GM18526 (cell line): ENCODE results near the gene CASP9.

Experiments
- POLR2A ChIP-seq: IDR thresholded peaks from 3 replicates; pipeline ENCODE4 v1.6.1; 2011; ENCODE audit not compliant: insufficient read length; ENCODE audit errors: extremely low read depth

The CASP9 gene

GRCh38 chr1:15513192-15513591 is 10.8 kb downstream of the CASP9 start:
- TF ChIP-seq POLR2A, result no peak

GRCh38 chr1:15510611-15511405 is 13.2 kb downstream of the CASP9 start:
- TF ChIP-seq POLR2A, result no peak

GRCh38 chr1:15509586-15509985 is 14.4 kb downstream of the CASP9 start:
- TF ChIP-seq POLR2A, result no peak

GRCh38 chr1:15508700-15509487 is 15.1 kb downstream of the CASP9 start:
- TF ChIP-seq POLR2A, result no peak

GRCh38 chr1:15507278-15507677 is 16.7 kb downstream of the CASP9 start:
- TF ChIP-seq POLR2A, result no peak

GRCh38 chr1:15506831-15507230 is 17.2 kb downstream of the CASP9 start:
- no peak for TF ChIP-seq POLR2A

- no peak for TF ChIP-seq POLR2A
Observed at GRCh38 chr1:15504436-15504835, 19.6 kb downstream of the CASP9 start.

GRCh38 chr1:15501208-15502032 is 22.6 kb downstream of the CASP9 start:
- TF ChIP-seq POLR2A, result no peak

GRCh38 chr1:15500184-15501178 is 23.5 kb downstream of the CASP9 start:
- no peak for TF ChIP-seq POLR2A

GRCh38 chr1:15493869-15494390 is 30.1 kb downstream of the CASP9 start:
- no peak for TF ChIP-seq POLR2A

- TF ChIP-seq POLR2A, result no peak
Observed at GRCh38 chr1:15492596-15492995, 31.4 kb downstream of the CASP9 start.

- no peak for TF ChIP-seq POLR2A
Observed at GRCh38 chr1:15489052-15489736, 34.8 kb downstream of the CASP9 start.

- TF ChIP-seq POLR2A, result no peak
Observed at GRCh38 chr1:15488371-15488770, 35.6 kb downstream of the CASP9 start.

GRCh38 chr1:15485636-15486035 is 38.4 kb downstream of the CASP9 start:
- TF ChIP-seq POLR2A, result no peak

GRCh38 chr1:15483971-15484370 is 40.0 kb downstream of the CASP9 start:
- no peak for TF ChIP-seq POLR2A
